ENCODE data around the gene DYNC1H1.

DNA sequence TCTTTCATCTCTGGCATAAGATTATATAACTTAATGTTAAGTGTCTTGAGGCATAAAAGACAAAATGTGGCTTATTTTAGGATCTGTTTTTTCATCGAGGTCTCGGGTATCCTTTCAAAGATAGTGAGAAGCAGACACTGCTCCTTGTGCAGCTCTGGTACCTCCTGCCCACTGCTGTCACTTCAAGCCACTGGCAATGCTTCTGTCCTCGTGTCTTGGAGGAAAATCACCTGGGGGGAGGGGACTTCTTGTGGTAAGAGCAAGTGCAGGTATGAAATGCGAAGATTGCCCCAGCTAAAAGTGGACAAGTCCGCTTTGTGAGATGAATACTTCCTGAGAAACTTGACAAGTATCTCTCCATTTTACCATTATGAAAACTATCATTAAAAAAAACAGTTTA lies 37.8 kb upstream of the DYNC1H1 start:
- TF ChIP-seq POLR2AphosphoS5 (IDR thresholded peaks at IDR 0.05; ENCODE audit: borderline replicate concordance, low read depth, low read length): no peak
- TF ChIP-seq EZH2 (IDR thresholded peaks at IDR 0.05): no peak

Measured in SK-N-MC (cell line).